ENCODE data around the gene TRMT10A. TPM values are rescaled to one million over a fixed set of nuclear protein-coding genes. Genes with fewer than 3 reads are reported as not detected.
"Not testable (repeated sequence)": the region's sequence is repeated elsewhere in the genome, so short reads cannot be mapped to it uniquely, and the experiment has no call there.

TRMT10A gene
- total RNA-seq, 1 donor: 14.5 TPM

DNA sequence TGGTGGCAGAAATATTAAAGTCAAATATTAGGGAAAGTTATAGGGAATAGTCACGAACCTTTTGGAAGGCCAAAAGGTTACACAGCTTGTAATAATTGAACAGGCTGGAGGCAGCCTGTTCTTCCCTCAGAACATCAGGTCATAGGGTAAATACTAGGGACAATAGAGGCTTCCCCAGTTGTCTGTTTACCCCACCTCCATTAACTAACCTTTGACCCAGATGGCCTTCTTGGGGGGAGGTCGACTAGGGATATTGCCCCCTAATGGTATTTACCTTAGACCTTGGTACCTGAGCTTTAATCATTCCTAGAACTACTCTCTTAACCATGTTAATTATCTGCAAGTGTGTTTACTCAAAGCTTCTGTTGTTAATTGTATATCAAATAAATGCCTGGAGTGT lies 27.0 kb downstream of the TRMT10A start:
- TF ChIP-seq, protein P1, sequence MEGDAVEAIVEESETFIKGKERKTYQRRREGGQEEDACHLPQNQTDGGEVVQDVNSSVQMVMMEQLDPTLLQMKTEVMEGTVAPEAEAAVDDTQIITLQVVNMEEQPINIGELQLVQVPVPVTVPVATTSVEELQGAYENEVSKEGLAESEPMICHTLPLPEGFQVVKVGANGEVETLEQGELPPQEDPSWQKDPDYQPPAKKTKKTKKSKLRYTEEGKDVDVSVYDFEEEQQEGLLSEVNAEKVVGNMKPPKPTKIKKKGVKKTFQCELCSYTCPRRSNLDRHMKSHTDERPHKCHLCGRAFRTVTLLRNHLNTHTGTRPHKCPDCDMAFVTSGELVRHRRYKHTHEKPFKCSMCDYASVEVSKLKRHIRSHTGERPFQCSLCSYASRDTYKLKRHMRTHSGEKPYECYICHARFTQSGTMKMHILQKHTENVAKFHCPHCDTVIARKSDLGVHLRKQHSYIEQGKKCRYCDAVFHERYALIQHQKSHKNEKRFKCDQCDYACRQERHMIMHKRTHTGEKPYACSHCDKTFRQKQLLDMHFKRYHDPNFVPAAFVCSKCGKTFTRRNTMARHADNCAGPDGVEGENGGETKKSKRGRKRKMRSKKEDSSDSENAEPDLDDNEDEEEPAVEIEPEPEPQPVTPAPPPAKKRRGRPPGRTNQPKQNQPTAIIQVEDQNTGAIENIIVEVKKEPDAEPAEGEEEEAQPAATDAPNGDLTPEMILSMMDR (IDR thresholded peaks at IDR 0.05; ENCODE audit: extremely low read depth, low read depth, low read length): no peak
- no peaks in the 10 kb centered on the region for H4K20me1 ChIP-seq (ENCODE audit: insufficient read depth, low read length)
- H3K27me3 ChIP-seq (ENCODE audit: insufficient read depth, low read length): no peaks in the 10 kb centered on the region
- no peak for DNase-seq (ENCODE audit: insufficient read length, low spot score, missing footprints)
- no peak overlapping the region for H3K4me2 ChIP-seq (ENCODE audit: insufficient read depth, low read length)
- H3K9me3 ChIP-seq (ENCODE audit: low read depth, low read length): no peaks in the 10 kb centered on the region
- no peaks in the 10 kb centered on the region for H3K79me2 ChIP-seq (ENCODE audit: insufficient read depth, low read length)
- no peak overlapping the region for H3K4me3 ChIP-seq (ENCODE audit: insufficient read depth, low read length)
- H3K27ac ChIP-seq (ENCODE audit: low read depth, low read length): no peak overlapping the region
- H3K4me1 ChIP-seq (ENCODE audit: insufficient read depth, low read length): no peaks in the 10 kb centered on the region
- no peak overlapping the region for H2AFZ ChIP-seq (ENCODE audit: low read length)
- no peaks in the 10 kb centered on the region for H3K36me3 ChIP-seq (ENCODE audit: insufficient read depth, low read length)

DNA sequence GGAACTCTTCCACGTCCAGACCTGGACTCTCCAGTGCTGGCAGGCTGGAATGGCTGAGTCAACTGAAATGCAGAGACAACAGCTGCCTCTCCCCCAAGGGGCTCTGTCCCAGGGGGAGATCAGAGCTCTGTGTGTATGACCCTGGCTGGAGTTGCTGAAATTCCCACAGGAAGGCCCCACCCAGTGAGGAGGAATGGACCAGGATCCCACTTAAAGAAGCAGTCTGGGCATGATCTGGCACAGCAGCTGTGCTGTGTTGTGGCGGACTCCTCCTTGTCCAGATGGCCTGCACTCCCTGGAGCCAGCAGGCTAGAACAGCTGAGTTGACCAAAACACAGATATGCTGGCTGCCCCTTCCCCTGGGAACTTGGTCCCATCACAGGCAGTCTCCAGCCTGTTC lies 27.6 kb downstream of the TRMT10A start:
- no peaks in the 10 kb centered on the region for H3K36me3 ChIP-seq (ENCODE audit: insufficient read depth, low read length)
- H3K4me2 ChIP-seq (ENCODE audit: insufficient read depth, low read length): no peak overlapping the region
- no peaks in the 10 kb centered on the region for H3K9me3 ChIP-seq (ENCODE audit: low read depth, low read length)
- H3K4me3 ChIP-seq (ENCODE audit: insufficient read depth, low read length): no peak overlapping the region
- TF ChIP-seq, protein P1 (IDR thresholded peaks at IDR 0.05; ENCODE audit: extremely low read depth, low read depth, low read length): no peak
- no peaks in the 10 kb centered on the region for H4K20me1 ChIP-seq (ENCODE audit: insufficient read depth, low read length)
- no peaks in the 10 kb centered on the region for H3K4me1 ChIP-seq (ENCODE audit: insufficient read depth, low read length)
- H3K79me2 ChIP-seq (ENCODE audit: insufficient read depth, low read length): no peaks in the 10 kb centered on the region
- H3K27me3 ChIP-seq (ENCODE audit: insufficient read depth, low read length): no peaks in the 10 kb centered on the region
- H2AFZ ChIP-seq (ENCODE audit: low read length): no peak overlapping the region
- DNase-seq (ENCODE audit: insufficient read length, low spot score, missing footprints): no peak
- H3K27ac ChIP-seq (ENCODE audit: low read depth, low read length): no peak overlapping the region

DNA sequence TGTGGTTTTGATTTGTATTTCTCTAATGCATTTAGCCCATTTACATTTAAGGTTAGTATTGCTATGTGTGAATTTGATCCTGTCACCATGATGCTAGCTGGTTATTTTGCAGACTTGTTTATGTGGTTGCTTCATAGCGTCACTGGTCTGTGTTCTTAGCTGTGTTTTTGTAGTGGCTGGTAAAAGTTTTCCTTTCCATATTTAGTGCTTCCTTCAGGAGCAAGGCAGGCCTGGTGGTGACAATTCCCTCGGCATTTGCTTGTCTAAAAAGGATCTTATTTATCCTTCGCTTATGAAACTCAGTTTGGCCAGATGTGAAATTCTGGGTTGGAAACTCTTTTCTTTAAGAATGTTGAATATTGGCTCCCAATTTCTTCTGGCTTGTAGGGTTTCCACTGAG lies 29.1 kb downstream of the TRMT10A start:
- not testable (repeated sequence) for H3K4me2 ChIP-seq (ENCODE audit: insufficient read depth, low read length); H3K9me3 ChIP-seq (ENCODE audit: low read depth, low read length); H3K36me3 ChIP-seq (ENCODE audit: insufficient read depth, low read length); H3K27me3 ChIP-seq (ENCODE audit: insufficient read depth, low read length); H3K4me1 ChIP-seq (ENCODE audit: insufficient read depth, low read length); H2AFZ ChIP-seq (ENCODE audit: low read length); H3K79me2 ChIP-seq (ENCODE audit: insufficient read depth, low read length); H3K4me3 ChIP-seq (ENCODE audit: insufficient read depth, low read length); H4K20me1 ChIP-seq (ENCODE audit: insufficient read depth, low read length); H3K27ac ChIP-seq (ENCODE audit: low read depth, low read length); DNase-seq (ENCODE audit: insufficient read length, low spot score, missing footprints)

DNA sequence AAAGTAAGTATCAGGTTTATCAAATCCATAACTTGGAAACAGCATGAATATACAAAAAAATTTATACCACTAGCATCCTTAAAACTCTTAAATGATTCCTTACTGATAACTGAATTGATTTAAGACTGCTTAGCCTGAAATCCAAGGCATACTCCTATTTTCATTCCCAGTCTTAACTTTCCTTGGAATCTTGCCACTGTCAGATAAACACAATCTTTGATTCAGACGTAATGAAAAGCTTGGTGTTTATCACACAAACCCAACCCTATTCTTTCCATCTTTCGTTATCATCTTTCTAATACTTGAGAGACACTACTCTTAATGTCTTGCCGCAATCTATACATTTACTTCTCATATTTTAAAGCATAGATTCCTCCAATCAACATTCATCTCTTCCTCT lies 33.9 kb downstream of the TRMT10A start:
- DNase-seq (ENCODE audit: insufficient read length, low spot score, missing footprints): no peak

More for the DNA sequence above, 33.9 kb downstream of the TRMT10A start:
- TF ChIP-seq, protein P1 (IDR thresholded peaks at IDR 0.05; ENCODE audit: extremely low read depth, low read depth, low read length): no peak
- Histone ChIP-seq H3K27me3 (ENCODE audit: insufficient read depth, low read length) (no peaks in the 10 kb centered on the region), H3K79me2 (ENCODE audit: insufficient read depth, low read length) (no peaks in the 10 kb centered on the region), H4K20me1 (ENCODE audit: insufficient read depth, low read length) (no peaks in the 10 kb centered on the region), H3K9me3 (ENCODE audit: low read depth, low read length) (no peaks in the 10 kb centered on the region), H3K4me1 (ENCODE audit: insufficient read depth, low read length) (no peaks in the 10 kb centered on the region), H3K4me3 (ENCODE audit: insufficient read depth, low read length) (no peak overlapping the region), H2AFZ (ENCODE audit: low read length) (no peak overlapping the region), H3K36me3 (ENCODE audit: insufficient read depth, low read length) (no peaks in the 10 kb centered on the region), H3K4me2 (ENCODE audit: insufficient read depth, low read length) (no peak overlapping the region), H3K27ac (ENCODE audit: low read depth, low read length) (no peak overlapping the region)
